G401 (cell line): ENCODE data around the gene DIPK1A. TPM values are rescaled to one million over a fixed set of nuclear protein-coding genes. Genes with fewer than 3 reads are reported as not detected.
"Not testable (repeated sequence)": the region's sequence is repeated elsewhere in the genome, so short reads cannot be mapped to it uniquely, and the experiment has no call there.

ENCODE experiments used
- DNase-seq: peaks from one replicate; pipeline ENCODE4 v3.0.0-alpha.2; 2015; ENCODE audit warnings: low spot score
- in situ Hi-C: cut with HindIII; loops from 2 replicates; pipeline ENCODE4 v1.10.0; 2016; ENCODE audit warnings: low sequenced_read_pairs, mixed read lengths
- total RNA-seq: library from RNA; depleted of rRNA; stranded (reverse); fragments of >200 nt; shearing (Covaris generic); gene quantifications from 2 replicates; pipeline ENCODE4 v1.2.3, GENCODE V29; 2014

DIPK1A gene
- total RNA-seq, 1 experiment from 2014 or later = 4.2 TPM

DNA sequence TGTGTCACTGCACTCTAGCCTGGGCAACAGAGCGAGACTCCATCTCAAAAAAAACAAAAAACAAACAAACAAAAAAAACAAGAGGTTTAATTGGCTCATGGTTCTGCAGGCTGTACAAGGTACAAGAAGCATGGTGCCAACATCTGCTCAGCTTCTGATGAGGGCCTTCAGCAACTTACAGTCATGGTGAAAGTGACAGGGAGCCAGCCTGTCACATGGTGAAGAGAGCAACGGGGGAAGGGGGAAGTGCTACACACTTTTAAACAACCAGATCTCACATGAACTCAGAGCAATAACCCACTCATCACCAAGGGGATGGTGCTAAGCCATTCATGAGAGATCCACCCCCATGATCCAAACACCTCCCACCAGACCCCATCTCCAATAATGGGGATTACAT is 63.2 kb downstream of the DIPK1A start:
- in situ Hi-C loops = not testable (repeated sequence)

GRCh38 chr1:92887465-92887864 is 73.8 kb downstream of the DIPK1A start:
- in situ Hi-C loops = no loop called here
- no peak for DNase-seq

More for the DNA sequence above, 63.2 kb downstream of the DIPK1A start:
- not testable (repeated sequence) for DNase-seq

DNA sequence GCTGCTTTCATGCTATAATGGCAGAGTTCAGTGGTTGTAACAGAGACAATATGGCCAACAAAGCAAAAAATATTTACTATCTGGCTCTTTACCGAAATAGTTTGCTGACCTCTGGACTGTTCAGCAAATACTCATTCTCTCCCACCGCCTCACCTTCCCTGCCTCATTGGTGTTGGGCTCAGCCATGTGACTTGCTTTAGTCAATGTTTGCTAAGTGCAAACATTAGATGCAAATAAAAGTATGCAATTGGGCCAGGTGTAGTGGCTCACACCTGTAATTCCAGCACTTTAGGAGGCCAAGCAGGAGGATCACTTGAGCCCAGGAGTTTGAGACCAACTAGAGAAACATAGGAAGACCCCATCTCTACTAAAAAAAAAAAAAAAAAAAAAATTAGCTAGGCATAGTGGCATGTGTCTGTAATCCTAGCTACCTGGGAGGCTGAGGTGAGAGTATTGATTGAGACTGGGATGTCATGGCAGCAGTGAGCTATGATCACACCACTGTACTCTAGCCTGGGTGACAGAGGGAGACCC is 74.3 kb downstream of the DIPK1A start:
- DNase-seq = no peak
- in situ Hi-C loops = no loop called here

DNA sequence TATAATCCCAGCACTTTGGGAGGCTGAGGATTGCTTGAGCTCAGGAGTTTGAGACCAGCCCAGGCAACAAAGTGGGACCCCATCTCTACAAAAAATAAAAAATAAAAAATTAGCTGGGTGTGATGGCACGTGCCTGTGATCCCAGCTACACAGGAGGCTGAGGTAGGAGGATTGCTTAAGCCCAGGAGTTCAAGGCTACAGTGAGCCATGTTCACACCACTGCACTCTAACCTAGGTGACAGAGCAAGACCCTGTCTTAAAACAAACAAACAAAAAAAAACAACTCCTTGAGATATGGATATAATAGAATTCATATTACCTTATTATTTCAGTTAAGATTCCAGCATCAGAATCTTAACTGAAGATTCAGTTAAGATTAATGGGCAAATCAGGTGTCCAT is 77.1 kb downstream of the DIPK1A start:
- in situ Hi-C loops = no loop called here
- no peak for DNase-seq

DNA sequence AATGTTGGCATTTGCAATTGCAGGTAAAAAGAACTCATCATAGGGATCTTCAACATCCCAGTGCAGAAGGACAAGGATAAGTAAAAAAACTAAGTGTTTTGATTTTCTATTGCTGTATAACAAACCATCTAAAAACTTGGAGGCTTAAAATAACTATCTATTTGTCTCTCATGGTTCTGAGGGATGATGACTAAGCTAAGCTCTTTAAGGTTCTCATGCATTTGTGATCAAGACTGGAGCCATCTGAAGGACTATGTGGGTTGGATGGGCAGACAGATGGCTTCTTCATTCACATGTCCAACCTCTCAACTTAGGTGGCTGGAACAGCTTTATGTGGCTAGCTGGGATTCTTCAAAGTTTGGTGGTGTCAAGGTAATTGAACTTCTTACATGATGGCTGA is 78.0 kb downstream of the DIPK1A start:
- in situ Hi-C loops = no loop called here

GRCh38 chr1:92882819-92883218 is 78.4 kb downstream of the DIPK1A start:
- in situ Hi-C loops = no loop called here
- DNase-seq = no peak

More for the DNA sequence above, 78.0 kb downstream of the DIPK1A start:
- DNase-seq = no peak

DNA sequence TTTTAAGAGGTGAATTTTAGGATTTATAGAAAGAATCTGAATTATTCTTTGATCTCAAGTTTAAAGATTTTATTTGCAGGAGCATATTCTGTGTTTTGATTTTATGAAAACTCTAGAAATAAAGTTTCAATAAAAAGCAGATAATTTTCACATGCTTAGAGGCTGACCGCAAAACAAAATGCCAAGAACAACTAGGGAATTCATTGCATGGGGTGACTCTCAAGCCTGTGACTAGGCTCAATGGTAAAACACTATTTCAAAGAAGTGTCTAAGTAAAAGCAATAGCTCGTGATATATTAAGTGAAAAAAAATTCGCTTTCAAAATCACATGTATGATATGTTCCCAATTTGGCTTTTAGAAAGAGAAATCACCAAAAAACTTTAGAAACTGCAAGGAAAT is 79.9 kb downstream of the DIPK1A start:
- in situ Hi-C loops = no loop called here
- DNase-seq = no peak

- peak; percentile 69 for DNase-seq
- in situ Hi-C loops = no loop called here
Measured at GRCh38 chr1:92879316-92879968, 81.8 kb downstream of the DIPK1A start.

- in situ Hi-C loops = no loop called here
- peak; percentile 73 for DNase-seq
Measured at GRCh38 chr1:92877792-92878191, 83.5 kb downstream of the DIPK1A start.

- peak; percentile 89 for DNase-seq
- in situ Hi-C loops = no loop called here
Measured at GRCh38 chr1:92877081-92877711, 84.1 kb downstream of the DIPK1A start.

GRCh38 chr1:92876351-92876750 is 84.9 kb downstream of the DIPK1A start:
- no peak for DNase-seq
- in situ Hi-C loops = no loop called here

DNA sequence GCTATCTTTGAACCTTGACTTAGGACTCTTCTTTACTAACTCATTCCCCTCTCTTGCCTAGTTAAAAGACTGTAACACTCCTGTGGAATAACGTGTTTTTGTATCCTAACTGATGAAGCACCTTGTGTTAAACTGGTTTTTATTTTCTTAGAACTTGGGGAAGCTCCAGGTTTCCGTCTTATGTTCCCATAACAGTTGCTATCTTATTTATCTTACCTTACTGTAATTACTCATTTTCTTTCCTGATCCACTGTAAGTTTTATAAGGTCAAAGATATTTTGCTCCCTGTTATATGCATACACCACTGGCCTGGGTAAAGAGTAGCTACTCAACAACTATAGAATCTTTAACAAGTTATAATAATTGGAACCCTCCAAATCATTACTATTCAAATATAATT is 86.3 kb downstream of the DIPK1A start:
- no peak for DNase-seq
- in situ Hi-C loops = no loop called here

GRCh38 chr1:92872719-92873118 is 88.5 kb downstream of the DIPK1A start:
- in situ Hi-C loops = no loop called here
- DNase-seq = peak; percentile 50

GRCh38 chr1:92870591-92870990 is 90.7 kb downstream of the DIPK1A start:
- in situ Hi-C loops = no loop called here
- DNase-seq = no peak

DNA sequence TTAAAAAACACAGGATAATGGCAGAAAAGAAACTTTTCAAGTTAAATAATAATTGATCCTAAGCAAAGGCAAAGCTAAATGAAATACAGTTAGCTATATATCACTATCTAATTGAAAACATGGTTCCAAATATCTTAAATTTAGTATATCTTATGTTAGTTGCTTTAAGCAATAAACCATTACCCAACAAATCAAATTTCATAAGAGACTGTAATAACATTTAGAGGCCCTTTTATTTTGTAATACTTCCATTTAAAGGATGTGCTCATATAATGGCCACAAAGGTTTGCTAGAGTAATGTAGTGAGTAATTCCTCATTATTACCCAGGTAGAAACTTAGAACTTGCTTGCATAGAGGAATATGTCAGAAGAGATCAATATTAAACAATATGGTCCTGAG is 97.1 kb downstream of the DIPK1A start:
- in situ Hi-C loops = no loop called here
- DNase-seq = no peak

- in situ Hi-C loops = no loop called here
- DNase-seq = no peak
Measured at GRCh38 chr1:92862605-92863004, 98.7 kb downstream of the DIPK1A start.

DNA sequence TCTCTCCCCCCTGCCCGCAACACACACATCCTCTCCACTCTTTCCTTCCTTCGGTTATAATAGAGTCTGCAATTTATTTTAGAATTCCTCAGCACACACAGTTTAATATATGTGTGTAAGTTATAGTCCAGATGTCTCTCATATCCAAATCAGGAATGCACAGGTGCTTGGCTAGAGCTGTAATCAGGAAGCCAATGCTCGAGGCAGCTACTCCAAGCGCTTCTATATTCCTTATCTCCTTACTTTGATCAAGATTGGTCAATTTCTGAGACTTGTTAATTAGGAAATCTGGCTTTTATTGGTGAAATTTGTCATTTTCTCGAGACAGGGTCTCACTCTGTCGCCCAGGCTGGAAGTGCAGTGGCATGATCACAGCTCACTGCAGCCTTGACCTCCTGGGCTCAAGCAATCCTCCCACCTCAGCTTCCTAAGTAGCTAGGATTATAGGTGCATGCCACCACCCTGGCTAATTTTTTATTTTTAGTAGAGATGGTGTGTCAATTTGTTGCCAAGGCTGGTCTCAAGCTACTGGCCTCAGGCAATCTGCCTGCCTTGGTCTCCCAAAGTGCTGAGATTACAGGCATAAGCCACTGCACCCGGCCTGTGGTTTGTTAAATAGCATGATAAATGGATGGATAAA is 101.7 kb downstream of the DIPK1A start:
- DNase-seq = no peak

GRCh38 chr1:92858564-92859399 is 102.5 kb downstream of the DIPK1A start:
- in situ Hi-C loops = no loop called here
- peak; percentile 93 for DNase-seq

More for the DNA sequence above, 101.7 kb downstream of the DIPK1A start:
- in situ Hi-C loops = no loop called here

GRCh38 chr1:92857817-92858216 is 103.4 kb downstream of the DIPK1A start:
- in situ Hi-C loops = no loop called here
- DNase-seq = no peak
